WI38 (cell line): ENCODE measurements around the gene SYT2.

ENCODE experiments used
- H3K4me3 ChIP-seq: 2 replicates; pipeline ENCODE4 v1.5.1; 2011; ENCODE audit warnings: low read depth, mild to moderate bottlenecking, control low read depth, low read length
- TF ChIP-seq, protein P1 (sequence below): IDR thresholded peaks from 2 replicates; pipeline ENCODE4 v1.5.1; 2012; ENCODE audit warnings: low read depth, mild to moderate bottlenecking, control low read depth, low read length

Gene SYT2

DNA sequence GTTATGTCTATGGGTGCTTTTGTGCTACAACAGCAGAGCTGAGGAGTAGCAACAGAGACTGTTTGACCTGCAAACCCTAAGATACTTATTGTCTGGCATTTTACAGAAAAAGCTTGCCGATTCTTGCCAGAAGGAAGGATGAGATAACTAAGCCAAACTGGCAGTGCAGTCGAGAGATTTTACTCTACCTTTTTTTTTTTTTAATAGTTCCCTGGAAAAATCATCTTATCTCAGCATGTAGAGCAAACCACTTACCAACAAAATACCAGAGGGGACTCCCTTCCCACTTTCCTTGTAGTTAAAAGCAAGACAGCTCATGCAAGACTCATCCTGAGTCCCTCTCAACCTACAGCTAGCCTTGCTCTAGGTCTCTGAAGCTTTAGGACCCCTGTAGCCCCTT is 132.9 kb downstream of the SYT2 start:
- no peak overlapping the region for H3K4me3 ChIP-seq
- TF ChIP-seq, protein P1, sequence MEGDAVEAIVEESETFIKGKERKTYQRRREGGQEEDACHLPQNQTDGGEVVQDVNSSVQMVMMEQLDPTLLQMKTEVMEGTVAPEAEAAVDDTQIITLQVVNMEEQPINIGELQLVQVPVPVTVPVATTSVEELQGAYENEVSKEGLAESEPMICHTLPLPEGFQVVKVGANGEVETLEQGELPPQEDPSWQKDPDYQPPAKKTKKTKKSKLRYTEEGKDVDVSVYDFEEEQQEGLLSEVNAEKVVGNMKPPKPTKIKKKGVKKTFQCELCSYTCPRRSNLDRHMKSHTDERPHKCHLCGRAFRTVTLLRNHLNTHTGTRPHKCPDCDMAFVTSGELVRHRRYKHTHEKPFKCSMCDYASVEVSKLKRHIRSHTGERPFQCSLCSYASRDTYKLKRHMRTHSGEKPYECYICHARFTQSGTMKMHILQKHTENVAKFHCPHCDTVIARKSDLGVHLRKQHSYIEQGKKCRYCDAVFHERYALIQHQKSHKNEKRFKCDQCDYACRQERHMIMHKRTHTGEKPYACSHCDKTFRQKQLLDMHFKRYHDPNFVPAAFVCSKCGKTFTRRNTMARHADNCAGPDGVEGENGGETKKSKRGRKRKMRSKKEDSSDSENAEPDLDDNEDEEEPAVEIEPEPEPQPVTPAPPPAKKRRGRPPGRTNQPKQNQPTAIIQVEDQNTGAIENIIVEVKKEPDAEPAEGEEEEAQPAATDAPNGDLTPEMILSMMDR = no peak

DNA sequence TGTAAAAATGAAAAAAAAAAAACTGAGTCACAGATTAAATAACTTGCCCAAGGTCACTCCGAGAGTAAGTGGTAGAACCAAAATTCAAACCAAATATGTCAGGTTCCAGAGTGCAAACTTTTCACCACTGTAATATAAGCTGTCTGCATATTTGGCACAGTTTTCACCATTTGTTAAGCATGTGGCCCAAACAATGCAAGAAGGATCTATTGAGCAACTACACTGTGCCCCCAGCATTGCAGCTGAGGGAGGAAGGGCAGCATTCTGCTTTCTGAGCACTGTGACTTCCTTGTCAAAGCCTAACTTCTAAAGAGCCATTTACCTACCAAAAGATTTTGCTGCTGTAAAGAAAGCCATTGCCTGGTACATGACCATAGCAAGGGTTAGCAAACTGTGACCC is 133.4 kb downstream of the SYT2 start:
- TF ChIP-seq, protein P1 = no peak
- no peak overlapping the region for H3K4me3 ChIP-seq

DNA sequence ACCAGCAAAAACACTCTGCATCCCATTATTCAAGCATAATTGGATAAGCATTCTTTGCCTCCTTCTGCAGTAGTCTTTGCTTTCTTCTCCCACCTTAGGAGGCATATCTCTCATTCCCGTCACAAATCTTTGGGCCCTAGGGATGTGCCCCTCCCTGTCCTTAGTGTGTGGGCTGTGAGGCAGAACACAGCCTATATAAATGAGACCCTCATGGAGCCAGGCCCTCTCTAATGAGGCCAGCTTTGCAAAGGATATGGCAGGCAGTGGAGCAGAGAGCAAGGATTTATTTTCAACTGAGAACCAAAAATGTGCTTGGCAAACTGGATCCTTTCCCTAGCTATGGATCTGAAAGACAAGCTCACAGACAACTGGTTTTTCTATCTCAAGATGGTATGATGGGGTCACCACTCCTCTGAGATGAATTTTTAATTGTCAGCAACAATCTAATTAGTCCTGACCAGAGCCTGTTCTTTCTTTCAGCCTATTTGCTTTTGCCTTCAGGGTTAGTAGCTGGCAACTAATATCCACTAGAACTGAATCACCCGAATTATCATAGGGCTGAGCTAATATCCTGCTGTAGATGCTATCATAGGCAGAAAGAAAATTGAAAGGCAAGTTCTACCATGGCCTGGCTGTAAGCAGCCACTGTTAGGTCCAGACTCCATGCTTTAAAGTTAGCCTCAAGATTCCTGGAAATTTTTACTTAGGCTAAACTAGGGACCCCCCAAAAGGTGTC is 134.2 kb downstream of the SYT2 start:
- H3K4me3 ChIP-seq = no peak overlapping the region
- TF ChIP-seq, protein P1 = no peak

DNA sequence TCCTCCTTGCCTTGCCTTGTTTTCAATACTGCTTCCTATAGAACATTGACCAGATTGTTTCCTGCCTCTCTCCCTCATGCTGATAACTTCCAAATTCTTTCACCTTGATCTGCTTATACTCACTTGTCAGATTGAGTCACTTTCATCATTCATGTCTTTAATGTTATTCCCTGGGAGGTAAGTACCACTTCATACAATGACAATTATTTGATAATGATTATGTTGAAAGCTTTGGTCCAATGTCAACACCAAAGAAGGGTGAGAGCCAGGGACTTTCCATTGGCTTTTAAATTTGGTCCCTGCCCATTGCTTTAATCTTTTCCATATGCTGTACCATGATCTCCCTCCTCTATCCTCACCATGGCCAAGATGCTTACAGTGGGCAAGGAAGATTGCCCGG is 137.4 kb downstream of the SYT2 start:
- no peak overlapping the region for H3K4me3 ChIP-seq
- TF ChIP-seq, protein P1 = no peak

DNA sequence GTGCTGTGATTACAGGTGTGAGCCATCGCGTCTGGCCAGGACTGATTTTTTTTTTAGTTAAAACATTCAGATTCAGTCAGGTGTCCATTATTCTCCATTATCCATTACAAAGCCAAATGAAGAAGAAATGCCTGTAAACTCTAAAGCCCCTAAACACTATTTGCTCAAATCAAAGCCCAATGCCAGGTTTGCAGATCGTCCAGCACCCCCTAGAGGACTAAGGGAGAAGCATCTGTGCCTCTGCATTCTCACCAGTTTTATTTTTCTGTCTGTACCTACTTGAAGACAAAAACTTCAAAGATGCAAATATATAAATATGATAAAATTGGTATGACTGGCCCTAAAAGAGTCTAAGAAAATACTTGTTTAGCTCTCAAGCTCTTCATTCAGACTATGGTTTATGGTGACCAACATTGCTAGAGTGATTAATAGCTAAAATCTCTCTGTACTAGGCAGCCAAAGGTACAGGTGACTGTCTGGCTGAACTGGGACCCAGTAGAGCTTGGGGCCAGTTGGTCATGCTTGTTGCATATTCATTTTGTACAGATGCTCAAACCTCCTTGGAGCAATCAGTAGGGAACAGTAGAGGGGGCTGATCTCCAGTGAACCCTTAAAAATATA is 138.4 kb downstream of the SYT2 start:
- no peak overlapping the region for H3K4me3 ChIP-seq
- TF ChIP-seq, protein P1 = peak; percentile 90

DNA sequence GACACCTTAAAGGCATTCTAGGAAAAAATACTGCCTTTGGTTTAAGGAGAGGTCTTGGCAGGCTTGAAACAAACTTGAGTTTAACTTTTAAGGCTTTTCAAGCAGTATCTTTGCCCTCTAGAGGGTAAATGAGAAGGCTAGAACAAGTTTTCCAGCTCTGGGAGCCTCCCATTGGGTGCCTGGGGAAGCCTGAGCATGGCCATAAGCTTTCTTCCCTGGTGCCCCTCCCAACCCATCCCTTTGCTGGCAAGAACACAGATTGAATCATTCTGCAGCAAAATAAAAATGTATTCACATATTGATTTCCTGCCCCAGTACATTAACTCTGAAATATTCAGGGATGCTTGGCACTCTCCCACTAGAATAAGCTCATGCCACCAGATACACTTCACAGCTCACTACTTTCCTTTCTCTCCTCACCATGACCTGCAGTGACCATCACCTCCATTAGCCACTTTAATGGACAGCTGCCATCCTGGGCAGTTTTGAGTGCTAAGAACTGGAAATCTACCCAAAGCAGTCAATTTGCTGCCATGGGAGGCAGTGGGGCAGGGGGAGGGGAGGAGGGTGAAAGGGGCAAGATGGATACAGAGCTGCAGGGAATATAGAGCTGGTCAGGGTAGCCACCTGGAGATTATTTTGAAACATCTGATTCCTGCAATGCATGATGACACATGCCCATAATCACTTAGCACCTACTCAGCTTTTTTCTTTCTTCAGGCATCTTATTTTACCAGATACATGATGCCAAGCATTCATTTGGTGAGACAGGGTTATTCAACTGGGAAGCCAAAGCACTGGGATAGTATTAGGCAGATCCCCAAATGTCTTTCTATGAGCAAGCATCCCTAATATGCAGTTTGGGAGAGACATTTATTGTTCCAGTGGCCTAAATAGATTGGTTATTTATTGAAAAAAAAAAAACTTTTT is 140.6 kb downstream of the SYT2 start:
- TF ChIP-seq, protein P1 = no peak
- no peak overlapping the region for H3K4me3 ChIP-seq

DNA sequence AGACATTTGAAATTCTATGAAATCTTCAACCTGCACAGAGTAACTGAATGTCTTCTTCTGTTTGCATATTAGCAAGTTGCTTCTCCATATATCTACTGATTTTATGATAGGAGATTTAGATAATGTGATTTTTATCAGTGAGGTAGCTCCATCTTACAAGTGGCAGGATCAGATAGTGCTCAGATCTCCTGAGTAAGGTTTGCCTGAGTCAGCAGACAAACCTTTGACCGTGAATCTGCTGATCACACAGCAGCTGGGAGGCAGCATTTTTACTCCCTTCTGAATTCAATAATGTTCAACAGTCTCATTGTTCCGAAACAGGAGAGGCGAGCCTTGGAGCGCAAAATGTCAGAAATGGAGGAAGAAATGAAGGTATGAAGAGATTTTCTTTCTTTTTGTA is 141.4 kb downstream of the SYT2 start:
- H3K4me3 ChIP-seq = no peak overlapping the region
- TF ChIP-seq, protein P1 = no peak
